Measurements from ENCODE around the gene PTPA.
A peak's percentile ranks its signal among the peaks of the same experiment; 100 is the strongest.

Gene PTPA

DNA sequence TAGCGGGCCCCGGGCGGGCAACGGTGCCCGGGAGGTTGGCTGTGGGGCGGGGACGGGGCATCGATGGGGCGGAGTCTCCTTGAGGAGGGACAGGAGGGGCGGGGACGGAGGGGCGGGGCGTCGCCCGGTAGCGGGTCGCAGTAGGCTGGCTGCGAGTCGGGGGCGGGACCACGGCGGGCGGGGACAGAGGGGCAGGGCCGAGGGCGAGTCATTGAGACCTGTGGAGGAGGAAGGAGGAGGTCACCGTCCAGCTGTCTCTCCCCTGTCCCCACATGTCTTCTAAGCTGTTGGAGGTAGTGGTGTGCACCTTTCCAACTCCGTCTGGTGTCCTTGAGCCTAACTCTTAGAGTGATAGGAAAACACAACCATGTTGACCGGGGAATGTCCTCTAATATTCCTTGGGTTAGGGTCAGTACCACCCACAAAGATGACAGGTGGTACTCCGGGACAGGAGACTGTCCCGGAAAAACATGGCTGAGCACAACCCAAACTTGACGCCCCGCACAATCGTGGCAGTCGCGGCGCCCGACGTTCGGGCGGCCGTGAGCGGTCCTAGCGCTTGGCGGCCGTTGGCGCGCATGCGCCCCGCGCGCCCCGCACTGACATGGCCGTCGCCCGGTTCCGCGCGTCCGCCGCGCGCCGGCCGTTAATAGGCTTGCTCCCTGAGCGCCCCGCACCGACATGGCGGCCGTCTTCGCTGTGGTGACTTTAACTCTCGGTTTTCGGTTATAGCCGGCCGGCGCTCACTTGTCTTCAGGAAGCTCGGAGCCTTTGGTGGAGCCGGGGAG lies at the start of gene PTPA, which contains the start of gene CRAT:
PTPA (plus strand) TSS at position 676 of the 788 bp plus-strand sequence. CDS start 186 bp downstream, outside the sequence.
CRAT (minus strand) TSS at position 54 of the 788 bp plus-strand sequence. CDS start 284 bp downstream, outside the sequence.
- peak; percentile 93 to 95 for DNase-seq (ENCODE audit: low read depth in 1 of 2, low spot score in 1 of 2)

GRCh38 chr9:129063061-129063460 lies 48.2 kb upstream of the PTPA start:
- DNase-seq (ENCODE audit: low read depth in 1 of 2, low spot score in 1 of 2), result no peak

- no peak for DNase-seq (ENCODE audit: low read depth in 1 of 2, low spot score in 1 of 2)
Observed at GRCh38 chr9:129064499-129064908, 46.7 kb upstream of the PTPA start.

GRCh38 chr9:129068110-129068509 lies 43.1 kb upstream of the PTPA start:
- no peak for DNase-seq (ENCODE audit: low read depth in 1 of 2, low spot score in 1 of 2)

DNA sequence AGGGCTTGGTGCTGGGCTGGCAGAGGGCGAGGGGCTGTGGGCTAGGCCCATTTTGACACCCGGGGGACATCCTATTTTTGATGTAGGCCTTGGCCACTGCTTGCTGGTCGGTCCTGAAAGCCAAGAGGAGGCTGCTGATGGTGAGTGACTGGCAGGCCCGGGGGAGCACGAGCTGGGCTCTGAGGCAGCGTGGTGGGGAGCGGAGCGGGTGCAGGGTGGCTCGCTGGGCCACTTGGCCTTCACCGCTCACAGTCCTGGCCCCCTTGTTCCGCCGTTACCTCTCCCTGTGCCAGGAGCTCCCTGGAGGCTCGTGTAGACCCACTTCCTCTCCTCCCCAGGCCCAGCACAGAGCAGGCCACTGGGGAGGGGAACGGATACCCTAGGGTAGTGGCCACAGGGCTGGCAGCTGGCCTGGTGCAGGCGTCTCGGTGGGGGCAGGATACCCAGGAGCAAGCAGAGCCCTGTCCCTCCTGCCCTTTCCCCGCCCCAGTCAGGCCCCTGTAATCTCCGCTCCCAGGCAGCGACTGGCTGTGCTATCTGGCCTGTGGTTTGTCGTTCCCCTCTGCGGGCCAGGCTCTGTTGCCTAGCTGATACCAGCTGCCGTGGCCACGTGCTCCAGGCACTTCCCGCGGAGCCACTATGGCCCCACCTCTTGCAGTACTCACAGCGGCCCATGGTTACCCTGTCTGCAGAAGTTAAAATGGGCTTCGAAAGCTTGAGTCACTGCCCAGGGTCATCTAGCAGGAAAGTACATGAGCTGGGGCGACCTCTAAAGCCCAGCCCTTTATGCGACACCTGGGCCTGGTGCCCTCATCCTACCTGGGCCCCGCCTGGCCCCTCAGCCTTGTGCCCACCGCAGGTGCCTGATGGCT lies 42.0 kb upstream of the PTPA start:
- DNase-seq (ENCODE audit: low read depth in 1 of 2, low spot score in 1 of 2), result peak; percentile 31 to 35

- DNase-seq (ENCODE audit: low read depth in 1 of 2, low spot score in 1 of 2), result no peak
Observed at GRCh38 chr9:129069862-129070641, 41.2 kb upstream of the PTPA start.

- DNase-seq (ENCODE audit: low read depth in 1 of 2, low spot score in 1 of 2), result no peak
Observed at GRCh38 chr9:129070696-129071525, 40.3 kb upstream of the PTPA start.

DNA sequence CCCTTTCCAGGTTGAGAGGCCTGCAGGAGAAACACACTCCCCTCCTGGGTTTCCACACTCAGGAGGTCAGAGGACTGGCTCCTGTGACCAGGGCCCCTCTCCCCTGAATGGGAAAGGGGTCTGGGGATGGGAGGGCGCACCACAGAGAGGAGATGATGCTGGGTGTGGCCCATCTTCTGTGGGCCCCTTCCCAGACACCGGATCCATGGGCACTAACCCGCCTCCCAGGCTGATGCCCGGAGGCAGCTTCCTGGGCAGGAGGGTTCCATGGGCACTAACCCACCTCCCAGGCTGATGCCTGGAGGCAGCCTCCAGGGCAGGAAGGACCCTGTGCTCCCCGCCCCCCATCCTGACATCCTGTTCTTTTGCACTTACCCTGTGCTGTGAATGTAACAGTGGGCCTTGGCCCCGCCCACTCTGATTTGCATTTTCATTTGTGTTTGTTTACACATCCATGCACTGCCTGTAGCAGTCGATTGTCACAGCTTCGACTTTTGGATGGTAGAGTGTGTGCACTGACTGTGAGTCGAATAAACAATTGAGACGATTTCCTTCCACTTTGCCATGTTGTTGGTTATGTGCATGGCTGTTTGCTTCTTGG lies 39.6 kb upstream of the PTPA start:
- no peak for DNase-seq (ENCODE audit: low read depth in 1 of 2, low spot score in 1 of 2)

- no peak for DNase-seq (ENCODE audit: low read depth in 1 of 2, low spot score in 1 of 2)
Observed at GRCh38 chr9:129072171-129072570, 39.0 kb upstream of the PTPA start.

DNA sequence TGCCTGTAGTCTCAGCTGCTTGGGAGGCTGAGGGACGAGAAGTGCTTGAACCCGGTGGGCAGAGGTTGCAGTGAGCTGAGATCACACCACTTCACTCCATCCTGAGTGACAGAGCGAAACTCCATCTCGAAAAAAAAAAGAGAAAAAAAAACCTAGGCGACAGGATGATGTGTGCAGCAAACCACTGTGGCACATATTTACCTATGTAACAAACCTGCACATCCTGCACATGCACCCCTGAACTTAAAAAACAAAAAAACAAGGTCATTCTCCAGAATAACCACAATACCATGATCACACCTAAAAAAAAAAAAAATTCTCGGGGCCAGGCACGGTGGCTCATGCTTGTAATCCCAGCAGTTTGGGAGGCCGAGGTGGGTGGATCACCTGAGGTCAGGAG lies 37.8 kb upstream of the PTPA start:
- DNase-seq (ENCODE audit: low read depth in 1 of 2, low spot score in 1 of 2), result no peak

DNA sequence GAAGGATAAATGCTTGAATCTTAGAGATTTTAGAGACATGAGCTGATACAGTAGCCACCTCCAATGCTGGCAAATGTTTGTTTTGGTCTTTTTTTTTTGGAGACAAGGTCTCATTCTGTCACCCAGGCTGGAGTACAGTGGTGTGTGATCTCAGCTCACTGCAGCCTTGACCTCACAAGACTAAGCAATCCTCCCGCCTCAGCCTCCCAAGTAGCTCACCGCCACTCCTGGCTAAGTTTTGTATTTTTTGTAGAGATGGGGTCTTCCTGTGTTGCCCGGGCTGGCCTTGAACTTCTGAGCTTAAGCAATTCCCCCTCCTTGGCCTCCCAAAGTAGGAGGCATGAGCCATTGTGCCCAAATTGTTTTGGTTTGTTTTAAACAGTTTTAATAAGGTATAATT lies 37.1 kb upstream of the PTPA start:
- no peak for DNase-seq (ENCODE audit: low read depth in 1 of 2, low spot score in 1 of 2)

GRCh38 chr9:129075996-129076639 lies 35.1 kb upstream of the PTPA start:
- no peak for DNase-seq (ENCODE audit: low read depth in 1 of 2, low spot score in 1 of 2)

- DNase-seq (ENCODE audit: low read depth in 1 of 2, low spot score in 1 of 2), result no peak
Observed at GRCh38 chr9:129076640-129077037, 34.6 kb upstream of the PTPA start.

DNA sequence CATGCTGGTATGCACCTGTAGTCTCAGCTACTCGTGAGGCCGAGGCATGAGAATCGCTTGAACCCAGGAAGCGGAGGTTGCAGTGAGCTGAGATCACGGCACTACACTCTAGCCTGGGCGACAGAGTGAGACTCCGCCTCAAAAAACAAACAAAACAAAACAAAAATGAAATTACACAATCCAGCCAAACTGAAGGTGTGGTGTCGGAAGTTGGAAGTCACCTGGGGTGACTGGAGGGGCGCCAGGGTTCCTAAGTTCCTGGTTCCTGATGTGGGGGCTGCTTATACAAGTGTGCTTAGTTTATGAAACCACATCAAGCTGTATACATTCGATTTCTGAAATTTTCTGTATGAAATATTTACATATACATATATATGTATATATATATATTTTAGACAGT lies 34.0 kb upstream of the PTPA start:
- DNase-seq (ENCODE audit: low read depth in 1 of 2, low spot score in 1 of 2), result no peak

- no peak for DNase-seq (ENCODE audit: low read depth in 1 of 2, low spot score in 1 of 2)
Observed at GRCh38 chr9:129078691-129079503, 32.3 kb upstream of the PTPA start.

GRCh38 chr9:129079829-129080228 lies 31.4 kb upstream of the PTPA start:
- no peak for DNase-seq (ENCODE audit: low read depth in 1 of 2, low spot score in 1 of 2)

DNA sequence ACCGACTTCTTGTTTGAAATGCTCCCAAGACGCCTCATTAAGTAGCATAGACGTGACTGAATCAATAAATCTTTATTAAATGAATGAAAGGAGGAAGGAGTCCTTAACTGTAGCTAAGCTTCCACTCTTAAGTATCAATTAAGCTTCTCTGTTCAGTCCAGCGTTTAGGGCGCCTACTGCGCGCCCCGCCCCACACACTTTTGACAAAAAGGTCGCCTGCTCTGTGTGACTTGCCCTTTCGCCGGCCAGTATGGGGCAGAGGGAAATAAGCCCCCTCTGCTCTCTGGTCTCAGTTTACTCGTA lies 31.0 kb upstream of the PTPA start:
- DNase-seq (ENCODE audit: low read depth in 1 of 2, low spot score in 1 of 2), result no peak

DNA sequence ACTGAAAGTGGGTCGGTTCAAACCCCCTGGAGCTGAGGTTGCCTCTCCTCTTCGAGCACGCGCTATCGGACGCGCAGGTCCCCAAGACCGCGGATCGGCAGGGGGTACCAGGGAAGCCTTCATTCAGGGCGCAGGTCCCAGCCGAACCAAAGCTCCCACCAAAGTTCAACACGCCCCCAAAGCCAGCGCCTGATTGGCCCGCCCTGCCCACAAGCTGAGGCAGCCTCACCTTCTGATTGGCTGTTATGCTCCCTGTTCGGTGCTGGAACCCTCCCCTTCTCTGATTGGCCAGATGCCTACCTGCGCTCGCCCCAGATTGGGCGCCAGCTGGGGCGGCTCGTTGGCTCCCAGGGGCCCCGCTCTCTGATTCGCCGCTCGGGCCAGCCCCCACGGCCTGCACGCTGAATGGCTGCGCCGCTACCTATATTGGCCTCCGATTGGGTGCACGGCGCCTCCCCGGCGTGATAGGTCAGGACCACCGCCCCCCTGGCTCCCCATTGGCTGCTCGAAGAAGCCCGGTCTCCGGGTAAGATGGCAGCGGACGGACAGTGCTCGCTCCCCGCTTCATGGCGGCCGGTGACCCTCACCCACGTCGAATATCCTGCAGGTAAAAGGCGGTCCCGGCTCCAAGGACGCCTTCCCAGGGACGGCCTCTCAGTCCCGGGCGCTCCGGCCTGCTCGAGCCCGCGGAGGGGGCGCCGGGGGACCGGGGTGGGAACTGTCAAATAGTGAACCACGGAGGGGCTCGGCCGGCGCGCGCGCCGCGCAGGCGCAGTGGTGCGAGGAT lies 30.4 kb upstream of the PTPA start, which contains the start of gene DOLPP1:
DOLPP1 (plus strand) TSS at position 511 of the 787 bp plus-strand sequence; CDS start at position 532, 21 bp downstream.
- peak; percentile 96 to 98 for DNase-seq (ENCODE audit: low read depth in 1 of 2, low spot score in 1 of 2)

Measured in stimulated activated CD4-positive, alpha-beta T cell treated with anti-CD3 and anti-CD28 coated beads, Interleukin-15, amount 100 ng/mL, for 1 hour (primary cell).